ENCODE measurements around the gene DNAH17. TPM values are rescaled to one million over a fixed set of nuclear protein-coding genes. Genes with fewer than 3 reads are reported as not detected.

Gene DNAH17
- total RNA-seq, 1 donor from 2014 or later, result under 0.01 TPM

GRCh38 chr17:78621720-78622490 lies 44.7 kb upstream of the DNAH17 start:
- H3K36me3 ChIP-seq (ENCODE audit: control insufficient read depth, insufficient read depth, low read length), result no peaks in the 10 kb centered on the region
- H3K27me3 ChIP-seq (ENCODE audit: control insufficient read depth, insufficient read depth, low read length), result peaks cover 5% of the 10 kb centered on the region
- DNase-seq (ENCODE audit: low read depth) (no peak), FAIRE-seq (no peak)
- no peak for TF ChIP-seq CTCF (IDR thresholded peaks at IDR 0.05; ENCODE audit: insufficient read depth, low read length, severe bottlenecking)
- no peak overlapping the region for H3K4me3 ChIP-seq (ENCODE audit: low read depth, low read length)

- peaks cover 5% of the 10 kb centered on the region for H3K27me3 ChIP-seq (ENCODE audit: control insufficient read depth, insufficient read depth, low read length)
- H3K36me3 ChIP-seq (ENCODE audit: control insufficient read depth, insufficient read depth, low read length), result no peaks in the 10 kb centered on the region
- DNase-seq (ENCODE audit: low read depth) (no peak), FAIRE-seq (no peak)
- H3K4me3 ChIP-seq (ENCODE audit: low read depth, low read length), result no peak overlapping the region
- no peak for TF ChIP-seq CTCF (IDR thresholded peaks at IDR 0.05; ENCODE audit: insufficient read depth, low read length, severe bottlenecking)
Measured at GRCh38 chr17:78620099-78620498, 42.9 kb upstream of the DNAH17 start.

- FAIRE-seq (no peak), DNase-seq (ENCODE audit: low read depth) (no peak)
- Histone ChIP-seq H3K4me3 (ENCODE audit: low read depth, low read length) (no peak overlapping the region), H3K27me3 (ENCODE audit: control insufficient read depth, insufficient read depth, low read length) (peaks cover 5% of the 10 kb centered on the region), H3K36me3 (ENCODE audit: control insufficient read depth, insufficient read depth, low read length) (no peaks in the 10 kb centered on the region)
- no peak for TF ChIP-seq CTCF (IDR thresholded peaks at IDR 0.05; ENCODE audit: insufficient read depth, low read length, severe bottlenecking)
Measured at GRCh38 chr17:78619334-78619733, 42.1 kb upstream of the DNAH17 start.

- TF ChIP-seq CTCF (IDR thresholded peaks at IDR 0.05; ENCODE audit: insufficient read depth, low read length, severe bottlenecking), result no peak
- no peak overlapping the region for H3K4me3 ChIP-seq (ENCODE audit: low read depth, low read length)
- peaks cover 5% of the 10 kb centered on the region for H3K27me3 ChIP-seq (ENCODE audit: control insufficient read depth, insufficient read depth, low read length)
- FAIRE-seq (no peak), DNase-seq (ENCODE audit: low read depth) (no peak)
- no peaks in the 10 kb centered on the region for H3K36me3 ChIP-seq (ENCODE audit: control insufficient read depth, insufficient read depth, low read length)
Measured at GRCh38 chr17:78618264-78619066, 41.3 kb upstream of the DNAH17 start.

- no peak for TF ChIP-seq CTCF (IDR thresholded peaks at IDR 0.05; ENCODE audit: insufficient read depth, low read length, severe bottlenecking)
- no peak for FAIRE-seq
- H3K4me3 ChIP-seq (ENCODE audit: low read depth, low read length), result no peak overlapping the region
- H3K27me3 ChIP-seq (ENCODE audit: control insufficient read depth, insufficient read depth, low read length), result peaks cover 5% of the 10 kb centered on the region
- DNase-seq (ENCODE audit: low read depth), result no peak
- H3K36me3 ChIP-seq (ENCODE audit: control insufficient read depth, insufficient read depth, low read length), result no peaks in the 10 kb centered on the region
Measured at GRCh38 chr17:78617511-78618061, 40.4 kb upstream of the DNAH17 start.

All from bronchial epithelial cell (primary cell).